GM21515 (cell line): ENCODE measurements around the gene SENP2.
A peak's percentile ranks its signal among the peaks of the same experiment; 100 is the strongest.
"Not testable (repeated sequence)": the region's sequence is repeated elsewhere in the genome, so short reads cannot be mapped to it uniquely, and the experiment has no call there.

Source experiments
- ATAC-seq: cut with Tn5 transposase; IDR thresholded peaks from one replicate; pipeline ENCODE4 v1.9.1; 2021; ENCODE audit not compliant: unreplicated experiment

Gene SENP2

DNA sequence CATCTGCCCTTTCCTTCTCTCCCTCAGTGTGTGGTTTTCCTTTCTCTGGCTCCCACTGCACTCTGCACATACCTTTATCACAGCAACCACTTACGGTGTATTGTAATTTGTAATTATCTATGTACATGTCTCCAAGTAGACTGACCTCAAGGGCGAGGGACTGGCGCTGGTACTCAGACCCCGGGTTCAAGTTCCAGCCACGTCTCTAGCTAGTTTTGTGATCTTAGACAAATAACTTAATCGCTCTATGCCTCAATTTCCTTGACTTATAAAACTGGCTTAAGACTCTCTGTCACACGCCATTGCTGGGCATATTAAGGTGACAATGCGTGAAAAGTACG is 607 bp upstream of the SENP2 start:
- peak; percentile 0 for ATAC-seq

GRCh38 chr3:185586686-185587039 is 568 bp downstream of the SENP2 start:
- no peak for ATAC-seq

GRCh38 chr3:185594073-185594472 is 8.0 kb downstream of the SENP2 start:
- no peak for ATAC-seq

- ATAC-seq, result peak; percentile 80
Measured at GRCh38 chr3:185595526-185595925, 9.4 kb downstream of the SENP2 start.

DNA sequence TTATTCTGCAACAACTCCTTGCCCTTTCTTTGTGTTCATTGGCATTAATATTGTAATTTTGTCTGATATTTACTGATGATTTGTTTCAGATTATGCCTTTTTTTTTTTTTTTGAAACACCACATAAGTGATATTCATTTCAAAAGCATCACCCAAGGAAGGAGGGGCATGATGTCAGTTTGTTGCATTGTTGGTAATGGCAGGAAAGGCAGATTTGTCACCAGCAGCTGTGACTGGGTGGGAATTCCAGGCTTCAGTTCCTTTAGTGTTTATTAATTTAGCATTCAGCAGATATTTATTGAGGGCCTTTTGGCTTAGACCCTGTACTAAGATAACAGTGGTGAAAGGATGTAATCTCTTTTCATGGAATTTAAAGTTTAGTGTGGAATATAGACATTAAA is 19.5 kb downstream of the SENP2 start:
- no peak for ATAC-seq

DNA sequence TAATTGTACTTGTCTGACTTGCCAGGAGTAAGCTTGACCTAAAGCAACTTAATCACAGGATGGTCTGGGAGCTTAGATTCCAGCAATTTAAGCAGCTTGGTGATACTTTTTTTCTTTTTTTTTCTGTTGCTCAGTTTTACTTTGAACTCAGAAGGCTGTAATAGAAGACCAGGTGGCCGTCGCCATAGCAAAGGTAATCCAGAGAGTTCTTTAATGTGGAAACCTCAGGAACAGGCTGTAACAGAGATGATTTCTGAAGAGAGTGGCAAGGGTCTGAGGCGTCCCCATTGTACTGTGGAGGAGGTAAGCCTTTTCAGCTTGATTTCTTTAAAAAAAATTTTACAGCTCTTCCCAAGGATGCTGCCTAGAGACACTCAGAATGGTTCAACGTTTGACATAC is 20.1 kb downstream of the SENP2 start:
- ATAC-seq, result no peak

DNA sequence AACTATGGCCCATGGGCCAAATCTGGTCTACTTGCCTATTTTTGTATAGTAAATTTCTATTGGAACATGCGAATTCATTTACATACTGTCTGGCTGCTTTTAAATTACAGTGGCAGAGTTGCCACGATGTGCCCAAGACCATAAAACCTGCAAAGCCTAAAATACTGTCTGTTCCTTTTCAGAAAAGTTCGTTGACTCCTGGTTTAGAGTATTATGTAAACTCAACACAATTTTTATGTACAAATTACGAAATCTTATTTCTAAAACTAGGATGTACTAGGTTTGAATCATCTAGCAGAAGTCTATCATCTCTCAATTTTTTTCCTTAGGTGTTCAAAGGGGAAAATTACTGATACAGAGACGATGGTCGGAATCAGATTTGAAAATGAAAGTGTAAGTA is 26.9 kb downstream of the SENP2 start:
- no peak for ATAC-seq

DNA sequence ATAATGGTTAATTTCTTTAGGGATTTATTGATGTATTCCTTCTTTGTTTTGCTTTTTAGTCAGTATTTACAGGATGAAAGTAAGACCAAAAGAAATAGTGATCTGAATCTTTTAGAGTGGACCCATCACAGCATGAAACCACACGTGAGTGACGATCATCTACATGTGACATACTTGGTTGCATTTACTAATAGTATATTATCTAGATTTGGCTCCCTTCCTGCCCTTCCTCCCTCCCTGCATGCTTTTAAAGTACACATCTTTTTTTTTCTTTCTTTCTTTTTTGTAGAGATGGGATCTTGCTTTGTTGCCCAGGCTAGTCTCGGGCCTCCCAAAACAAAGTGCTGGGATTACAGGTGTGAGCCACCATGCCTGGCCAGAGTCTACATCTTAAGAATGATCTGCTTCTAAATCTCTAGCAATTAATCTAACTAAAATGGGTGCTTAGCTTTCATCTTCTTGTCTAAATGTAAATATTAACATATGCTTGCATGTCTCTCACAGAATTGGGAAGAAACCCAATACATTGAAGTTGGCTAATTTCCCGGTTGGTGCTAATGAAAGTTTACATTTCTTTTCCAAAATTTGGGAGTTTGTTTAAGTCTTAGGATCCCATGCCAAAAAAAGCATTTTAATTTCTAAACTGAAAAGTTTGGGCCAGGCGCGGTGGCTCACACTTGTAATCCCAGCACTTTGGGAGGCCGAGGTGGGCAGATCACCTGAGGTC is 38.0 kb downstream of the SENP2 start:
- no peak for ATAC-seq

GRCh38 chr3:185625784-185626183 is 39.7 kb downstream of the SENP2 start:
- no peak for ATAC-seq

DNA sequence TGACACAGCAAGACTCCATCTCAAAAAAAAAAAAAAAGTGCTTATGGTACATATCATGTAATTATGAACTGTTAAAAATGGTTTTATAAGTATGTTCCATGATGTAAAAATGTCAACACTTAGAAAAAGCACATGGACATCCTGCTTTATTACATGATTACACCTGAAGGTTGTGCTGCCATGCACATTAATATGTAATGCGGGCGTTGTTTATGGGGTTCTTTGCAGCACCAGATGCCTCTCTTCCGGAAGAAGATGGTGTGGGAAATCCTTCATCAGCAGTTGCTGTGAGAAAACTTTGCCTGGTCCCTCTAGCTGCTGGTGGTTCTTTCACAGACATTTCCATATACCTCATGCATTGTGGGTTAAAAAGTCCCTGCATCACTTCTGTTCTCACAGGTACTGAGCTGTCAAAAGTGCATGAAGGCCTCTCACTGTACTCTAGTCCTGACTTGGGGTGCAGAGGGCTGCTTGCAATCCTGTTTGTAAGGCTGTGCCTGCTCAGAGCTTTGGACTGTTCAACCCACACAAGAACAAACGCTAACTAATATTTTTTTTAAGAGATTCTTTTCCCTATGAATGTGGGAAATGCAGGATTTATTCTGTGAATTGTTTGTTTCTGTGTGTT is 43.6 kb downstream of the SENP2 start:
- ATAC-seq, result no peak

DNA sequence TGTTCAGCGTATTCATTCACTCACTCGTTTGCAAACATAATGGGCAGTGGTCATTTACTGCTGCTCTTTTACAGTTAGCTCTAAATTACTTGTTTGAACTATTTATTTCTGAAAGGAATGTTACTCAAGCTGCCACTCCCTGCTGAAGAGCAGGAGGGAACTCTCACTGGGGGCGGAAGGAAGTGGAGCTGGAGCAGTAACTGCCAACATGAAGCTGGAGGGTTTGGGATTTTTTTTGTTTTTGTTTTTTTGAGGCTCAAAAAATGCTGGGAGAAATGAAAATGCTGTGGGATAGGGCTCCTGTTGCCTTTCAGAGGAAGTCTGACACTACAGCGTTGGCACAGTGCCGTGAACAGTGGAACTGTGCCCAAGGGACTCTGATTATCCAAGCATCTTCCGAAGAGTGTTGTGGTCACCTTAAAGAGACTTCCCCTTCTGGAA is 44.1 kb downstream of the SENP2 start:
- no peak for ATAC-seq

DNA sequence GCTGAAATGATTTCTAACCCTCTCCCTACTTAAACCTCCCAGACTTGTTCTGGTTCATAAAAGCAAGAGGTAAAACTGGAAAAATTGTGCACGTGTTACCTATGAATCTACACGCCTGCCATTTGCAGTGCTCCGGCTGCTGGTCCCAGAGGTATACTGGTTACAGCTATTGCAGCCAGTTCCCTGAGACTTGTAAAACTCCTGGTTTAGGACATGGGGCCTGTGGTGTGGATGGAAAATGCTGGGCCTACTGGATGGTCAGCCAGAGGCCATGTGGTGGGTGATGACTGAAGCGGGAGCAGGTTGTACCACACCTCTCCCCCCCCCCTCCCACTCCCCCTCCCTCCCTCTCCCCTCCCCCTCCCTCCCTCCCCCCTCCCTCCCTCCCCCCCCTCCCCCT is 45.0 kb downstream of the SENP2 start:
- no peak for ATAC-seq

GRCh38 chr3:185631508-185632206 is 45.6 kb downstream of the SENP2 start:
- ATAC-seq, result no peak

- no peak for ATAC-seq
Measured at GRCh38 chr3:185632996-185633395, 46.9 kb downstream of the SENP2 start.

- ATAC-seq, result no peak
Measured at GRCh38 chr3:185637388-185637787, 51.3 kb downstream of the SENP2 start.

- ATAC-seq, result not testable (repeated sequence)
Measured at GRCh38 chr3:185638651-185639050, 52.6 kb downstream of the SENP2 start.

DNA sequence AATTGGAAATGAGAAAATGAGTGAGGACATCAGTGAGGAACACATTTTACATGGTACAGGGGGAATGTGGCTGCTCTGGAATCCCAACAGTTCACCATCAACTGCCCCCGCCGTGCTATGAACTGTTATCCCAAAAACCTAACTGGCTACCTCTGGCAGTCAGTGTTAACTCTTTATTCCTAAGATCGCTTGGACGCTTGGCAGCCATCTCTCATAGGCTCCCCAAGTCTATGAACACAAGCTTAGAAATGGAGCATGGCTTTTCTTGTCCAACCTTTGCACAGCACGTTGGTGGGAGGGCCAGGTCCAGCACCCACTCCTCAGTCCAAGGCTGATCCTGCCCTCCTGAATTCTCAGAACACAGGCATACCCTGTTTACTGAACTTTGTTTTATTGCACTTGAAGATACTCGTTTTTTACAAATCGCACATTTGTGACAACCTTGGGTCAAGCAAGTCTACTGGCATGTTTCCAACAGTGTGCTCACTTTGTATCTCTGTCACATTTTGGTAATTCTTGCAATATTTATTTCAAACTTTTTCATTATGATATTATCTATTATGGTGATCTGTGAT is 53.6 kb downstream of the SENP2 start:
- ATAC-seq, result no peak

- ATAC-seq, result no peak
Measured at GRCh38 chr3:185640308-185640707, 54.2 kb downstream of the SENP2 start.

DNA sequence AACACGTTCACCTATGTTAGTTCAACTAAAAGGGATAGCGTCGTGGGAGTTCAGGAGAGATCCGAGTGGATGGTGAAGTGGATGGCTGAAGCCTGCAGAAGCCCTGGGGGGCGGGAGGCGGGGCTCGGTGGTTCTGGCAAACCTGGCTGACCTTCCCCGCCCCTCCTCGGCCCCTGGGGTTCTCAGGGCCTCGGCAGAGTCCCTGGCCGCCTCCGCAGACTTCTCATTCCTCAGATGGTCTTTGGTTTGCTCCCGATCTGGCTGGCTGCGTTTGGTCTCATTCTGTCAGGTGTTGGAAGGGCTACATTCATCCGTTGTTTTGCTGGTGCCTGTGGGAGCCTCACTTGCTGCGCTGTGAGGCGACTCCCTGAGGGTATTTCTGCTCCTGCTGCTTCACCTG is 59.1 kb downstream of the SENP2 start:
- ATAC-seq, result not testable (repeated sequence)

DNA sequence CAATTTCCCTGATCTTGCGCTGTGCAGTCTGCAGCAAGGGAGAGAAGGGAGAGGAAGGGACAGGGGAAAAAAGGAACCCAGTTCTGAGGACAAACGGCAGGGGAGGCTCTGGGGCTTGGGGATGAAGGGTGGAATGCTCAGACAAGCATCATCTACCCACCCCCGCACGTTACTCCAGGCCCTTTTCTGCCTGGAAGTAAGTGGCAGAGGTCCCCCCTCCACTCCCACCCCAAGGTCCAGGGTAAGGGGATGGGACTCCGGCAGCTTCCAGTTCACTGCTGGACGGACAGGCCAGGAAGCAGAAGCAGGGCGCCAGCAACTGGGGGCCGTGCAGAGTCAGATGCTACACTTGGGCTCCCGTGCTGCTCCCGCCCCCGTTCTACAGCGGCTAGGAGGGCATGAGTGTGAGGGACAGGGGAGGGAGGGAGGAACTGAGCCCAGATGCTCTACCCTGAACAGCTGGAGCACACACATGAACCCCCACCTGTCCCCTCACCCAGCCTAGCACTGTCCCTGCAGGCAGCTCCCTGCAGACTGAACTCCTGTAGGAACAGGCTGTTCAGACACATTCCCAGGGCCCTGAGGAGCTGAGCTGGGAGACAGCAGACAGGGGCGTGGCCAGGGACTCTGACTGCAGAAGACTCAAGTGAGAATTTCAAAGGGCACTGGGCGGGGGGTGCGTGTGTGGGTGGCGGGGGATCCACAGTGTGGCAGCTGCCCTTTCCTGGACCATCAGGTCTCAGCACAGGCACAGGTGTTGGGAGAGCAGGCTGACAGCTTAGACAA is 59.7 kb downstream of the SENP2 start:
- no peak for ATAC-seq
